Upper lobe of right lung (tissue), 1 donor: ENCODE measurements around the gene DLG2. TPM values are rescaled to one million over a fixed set of nuclear protein-coding genes. Genes with fewer than 3 reads are reported as not detected.

ENCODE experiments used
- ATAC-seq: fragments of 200-7000 bp; cut with Tn5 transposase; one replicate; pipeline ENCODE4 v1.9.1; 2020; ENCODE audit warnings: mild to moderate bottlenecking, moderate library complexity
- DNase-seq: peaks from one replicate; pipeline ENCODE4 v3.0.0-alpha.2; 2020
- H3K27ac ChIP-seq: fragments of 200-600 bp; one replicate; pipeline ENCODE4 v1.8.0; 2022
- H3K27me3 ChIP-seq: fragments of 200-600 bp; one replicate; pipeline ENCODE4 v1.8.0; 2022; ENCODE audit warnings: mild to moderate bottlenecking
- H3K36me3 ChIP-seq: fragments of 200-600 bp; one replicate; pipeline ENCODE4 v1.8.0; 2022
- H3K4me1 ChIP-seq: fragments of 200-600 bp; one replicate; pipeline ENCODE4 v1.8.0; 2022
- H3K4me3 ChIP-seq: fragments of 200-600 bp; one replicate; pipeline ENCODE4 v1.8.0; 2022; ENCODE audit warnings: mild to moderate bottlenecking
- H3K9me3 ChIP-seq: fragments of 200-600 bp; one replicate; pipeline ENCODE4 v1.8.0; 2022
- intact Hi-C: fragments of 100-400 bp; cut with DNase I; formaldehyde crosslinking; loops from one replicate; pipeline ENCODE4 v1.11.0; 2022
- total RNA-seq: library from RNA; stranded (reverse); fragmentation: NEBNext Ultra II Directional; extraction: Animal tissue kit (Norgen Biotek cat#: 25700); gene quantifications from one replicate; pipeline ENCODE4 v1.2.1, GENCODE V29; 2021
- TF ChIP-seq, protein P1 (sequence below): fragments of 200-600 bp; IDR thresholded peaks from one replicate; pipeline ENCODE4 v1.8.0; 2022; ENCODE audit warnings: antibody characterized with exemption
- donor health status: DM: no; HTN: yes; CAD: no; lungs with severe emphysema.

Gene DLG2
- total RNA-seq, 1 donor from 2014 or later, result 9.7 TPM

GRCh38 chr11:84035645-84036044 is 1591.5 kb downstream of the DLG2 start:
- Histone ChIP-seq H3K4me1 (no peaks in the 10 kb centered on the region), H3K9me3 (no peaks in the 10 kb centered on the region), H3K4me3 (no peak overlapping the region), H3K27ac (no peak overlapping the region), H3K27me3 (no peaks in the 10 kb centered on the region), H3K36me3 (no peaks in the 10 kb centered on the region)
- TF ChIP-seq, protein P1, sequence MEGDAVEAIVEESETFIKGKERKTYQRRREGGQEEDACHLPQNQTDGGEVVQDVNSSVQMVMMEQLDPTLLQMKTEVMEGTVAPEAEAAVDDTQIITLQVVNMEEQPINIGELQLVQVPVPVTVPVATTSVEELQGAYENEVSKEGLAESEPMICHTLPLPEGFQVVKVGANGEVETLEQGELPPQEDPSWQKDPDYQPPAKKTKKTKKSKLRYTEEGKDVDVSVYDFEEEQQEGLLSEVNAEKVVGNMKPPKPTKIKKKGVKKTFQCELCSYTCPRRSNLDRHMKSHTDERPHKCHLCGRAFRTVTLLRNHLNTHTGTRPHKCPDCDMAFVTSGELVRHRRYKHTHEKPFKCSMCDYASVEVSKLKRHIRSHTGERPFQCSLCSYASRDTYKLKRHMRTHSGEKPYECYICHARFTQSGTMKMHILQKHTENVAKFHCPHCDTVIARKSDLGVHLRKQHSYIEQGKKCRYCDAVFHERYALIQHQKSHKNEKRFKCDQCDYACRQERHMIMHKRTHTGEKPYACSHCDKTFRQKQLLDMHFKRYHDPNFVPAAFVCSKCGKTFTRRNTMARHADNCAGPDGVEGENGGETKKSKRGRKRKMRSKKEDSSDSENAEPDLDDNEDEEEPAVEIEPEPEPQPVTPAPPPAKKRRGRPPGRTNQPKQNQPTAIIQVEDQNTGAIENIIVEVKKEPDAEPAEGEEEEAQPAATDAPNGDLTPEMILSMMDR, result no peak
- no peak for DNase-seq
- intact Hi-C loops, result no loop called here
- ATAC-seq, result no peak

- intact Hi-C loops, result no loop called here
- Histone ChIP-seq H3K27ac (no peak overlapping the region), H3K4me3 (no peak overlapping the region)
Observed at GRCh38 chr11:84034484-84034883, 1592.7 kb downstream of the DLG2 start.

DNA sequence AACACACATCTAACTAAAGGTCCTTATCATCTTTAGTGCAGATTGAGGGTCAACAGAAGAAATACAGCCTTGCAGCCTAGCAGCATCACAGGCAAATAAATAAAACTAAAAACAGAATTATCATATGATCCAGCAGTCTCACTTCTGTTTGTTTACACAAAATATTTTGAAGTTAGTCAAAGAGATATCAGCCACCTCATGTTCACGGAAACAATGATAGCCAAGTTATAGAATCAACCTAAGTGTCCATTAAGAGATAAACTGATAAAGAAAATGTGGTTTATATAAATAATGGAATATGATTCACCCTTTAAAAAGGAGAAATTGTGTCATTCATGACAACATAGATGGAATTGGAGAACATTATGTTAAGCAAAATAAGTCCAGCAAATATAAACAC is 1602.9 kb downstream of the DLG2 start:
- no peaks in the 10 kb centered on the region for H3K9me3 ChIP-seq
- ATAC-seq (no peak), DNase-seq (no peak)
- TF ChIP-seq, protein P1, result no peak
- no peaks in the 10 kb centered on the region for H3K4me1 ChIP-seq
- intact Hi-C loops, result no loop called here
- no peak overlapping the region for H3K4me3 ChIP-seq
- no peak overlapping the region for H3K27ac ChIP-seq
- H3K36me3 ChIP-seq, result no peaks in the 10 kb centered on the region
- no peaks in the 10 kb centered on the region for H3K27me3 ChIP-seq

More at GRCh38 chr11:84034484-84034883, 1592.7 kb downstream of the DLG2 start:
- Histone ChIP-seq H3K9me3 (no peaks in the 10 kb centered on the region), H3K27me3 (no peaks in the 10 kb centered on the region), H3K36me3 (no peaks in the 10 kb centered on the region), H3K4me1 (no peaks in the 10 kb centered on the region)
- no peak for ATAC-seq
- TF ChIP-seq, protein P1, result no peak
- DNase-seq, result no peak

GRCh38 chr11:84022695-84023094 is 1604.4 kb downstream of the DLG2 start:
- Histone ChIP-seq H3K9me3 (no peaks in the 10 kb centered on the region), H3K4me3 (no peak overlapping the region), H3K27ac (no peak overlapping the region), H3K4me1 (no peaks in the 10 kb centered on the region), H3K27me3 (no peaks in the 10 kb centered on the region), H3K36me3 (no peaks in the 10 kb centered on the region)
- DNase-seq (no peak), ATAC-seq (no peak)
- TF ChIP-seq, protein P1, result no peak
- intact Hi-C loops, result no loop called here

- Histone ChIP-seq H3K27me3 (no peaks in the 10 kb centered on the region), H3K36me3 (no peaks in the 10 kb centered on the region), H3K9me3 (no peaks in the 10 kb centered on the region), H3K4me1 (no peaks in the 10 kb centered on the region), H3K4me3 (no peak overlapping the region), H3K27ac (no peak overlapping the region)
- intact Hi-C loops, result no loop called here
- DNase-seq (no peak), ATAC-seq (no peak)
- TF ChIP-seq, protein P1, result no peak
Observed at GRCh38 chr11:84022201-84022600, 1604.9 kb downstream of the DLG2 start.

DNA sequence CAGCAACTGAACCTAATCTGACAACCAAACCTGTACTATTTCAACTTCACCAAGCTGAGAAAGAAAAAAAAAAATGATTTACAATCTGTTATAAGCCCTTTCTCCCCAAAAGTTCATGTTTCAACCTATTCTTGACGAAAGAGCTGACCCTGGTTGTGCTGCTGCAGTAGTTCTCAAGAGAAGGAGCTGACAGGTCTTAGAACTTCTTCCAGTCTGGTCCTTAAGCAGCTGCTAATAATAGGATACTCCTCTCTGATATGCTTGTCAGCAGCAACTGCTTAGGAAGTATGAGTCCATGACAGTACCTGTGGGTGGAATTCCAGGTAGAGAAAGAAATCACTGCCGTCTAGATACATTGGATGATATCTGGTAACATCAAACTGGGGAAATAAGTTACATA is 1605.9 kb downstream of the DLG2 start:
- no peak overlapping the region for H3K4me3 ChIP-seq
- intact Hi-C loops, result no loop called here
- no peaks in the 10 kb centered on the region for H3K27me3 ChIP-seq
- H3K27ac ChIP-seq, result no peak overlapping the region
- ATAC-seq, result no peak
- TF ChIP-seq, protein P1, result no peak
- DNase-seq, result no peak
- no peaks in the 10 kb centered on the region for H3K9me3 ChIP-seq
- no peaks in the 10 kb centered on the region for H3K4me1 ChIP-seq
- no peaks in the 10 kb centered on the region for H3K36me3 ChIP-seq
